Vagina (tissue), 2 donors: ENCODE measurements around the gene ANKFN1. TPM values are rescaled to one million over a fixed set of nuclear protein-coding genes. Genes with fewer than 3 reads are reported as not detected.

Source experiments
- DNase-seq, 2 donors: peaks; one replicate each; pipeline ENCODE4 v3.0.0-alpha.2; 2017; ENCODE audit errors: extremely low spot score in 2 of 2
- H3K27ac ChIP-seq: fragments of 200-600 bp; sonication (generic); one replicate; pipeline ENCODE4 v1.5.1; 2019
- H3K27me3 ChIP-seq: fragments of 200-600 bp; sonication (generic); one replicate; pipeline ENCODE4 v1.5.1; 2019
- H3K36me3 ChIP-seq, 2 donors: fragments of 200-600 bp; sonication (generic); one replicate each; pipeline ENCODE4 v1.5.1; 2017 to 2019
- H3K4me1 ChIP-seq: fragments of 200-600 bp; sonication (generic); one replicate; pipeline ENCODE4 v1.5.1; 2019
- H3K4me3 ChIP-seq, 2 donors: fragments of 200-600 bp; sonication (generic); 1 replicate in 1 of 2; 2 replicates in 1 of 2; pipeline ENCODE4 v1.5.1; 2016 to 2019
- H3K9me3 ChIP-seq: fragments of 200-600 bp; sonication (generic); one replicate; pipeline ENCODE4 v1.5.1; 2019
- POLR2A ChIP-seq, 2 donors: fragments of 450-650 bp; IDR thresholded peaks; one replicate each; pipeline ENCODE4 v1.6.1; 2017; ENCODE audit warnings: antibody characterized with exemption in 2 of 2, mild to moderate bottlenecking in 2 of 2, moderate library complexity in 2 of 2
- POLR2AphosphoS5 ChIP-seq, 2 donors: sonication (generic); formaldehyde crosslinking; IDR thresholded peaks; one replicate each; pipeline ENCODE4 v1.9.0; 2017; ENCODE audit warnings: antibody characterized with exemption in 2 of 2, mild to moderate bottlenecking in 2 of 2, low read depth in 1 of 2; ENCODE audit not compliant: insufficient read depth in 1 of 2
- intact Hi-C: fragments of 100-400 bp; cut with DNase I; formaldehyde crosslinking; loops from one replicate; pipeline ENCODE4 v1.15.1; 2023
- total RNA-seq: library from RNA; depleted of rRNA; stranded (reverse); fragments of >200 nt; gene quantifications from one replicate; pipeline ENCODE4 v1.2.3, GENCODE V29; 2016
- TF ChIP-seq, protein P1 (sequence below), 3 experiments: fragments of 450-650 bp in 2 of 3; fragments of 200-600 bp in 1 of 3; sonication (generic) in 1 of 3; IDR thresholded peaks; one replicate each; pipeline ENCODE4 v1.5.1; 2017 to 2019; ENCODE audit warnings: antibody characterized with exemption in 3 of 3, mild to moderate bottlenecking in 2 of 3, moderate library complexity in 2 of 3

Gene ANKFN1
- total RNA-seq, 1 donor from 2014 or later = 3.4 TPM

- Histone ChIP-seq H3K27ac (no peak overlapping the region), H3K4me3 (no peak overlapping the region), H3K9me3 (no peaks in the 10 kb centered on the region), H3K27me3 (no peaks in the 10 kb centered on the region), H3K36me3 (no peaks in the 10 kb centered on the region), H3K4me1 (peaks cover 25% of the 10 kb centered on the region)
- TF ChIP-seq POLR2A (IDR thresholded peaks at IDR 0.05) = no peak
- no peak for TF ChIP-seq POLR2AphosphoS5 (IDR thresholded peaks at IDR 0.05; ENCODE audit: insufficient read depth in 1 of 2, low read depth in 1 of 2)
- TF ChIP-seq, protein P1, sequence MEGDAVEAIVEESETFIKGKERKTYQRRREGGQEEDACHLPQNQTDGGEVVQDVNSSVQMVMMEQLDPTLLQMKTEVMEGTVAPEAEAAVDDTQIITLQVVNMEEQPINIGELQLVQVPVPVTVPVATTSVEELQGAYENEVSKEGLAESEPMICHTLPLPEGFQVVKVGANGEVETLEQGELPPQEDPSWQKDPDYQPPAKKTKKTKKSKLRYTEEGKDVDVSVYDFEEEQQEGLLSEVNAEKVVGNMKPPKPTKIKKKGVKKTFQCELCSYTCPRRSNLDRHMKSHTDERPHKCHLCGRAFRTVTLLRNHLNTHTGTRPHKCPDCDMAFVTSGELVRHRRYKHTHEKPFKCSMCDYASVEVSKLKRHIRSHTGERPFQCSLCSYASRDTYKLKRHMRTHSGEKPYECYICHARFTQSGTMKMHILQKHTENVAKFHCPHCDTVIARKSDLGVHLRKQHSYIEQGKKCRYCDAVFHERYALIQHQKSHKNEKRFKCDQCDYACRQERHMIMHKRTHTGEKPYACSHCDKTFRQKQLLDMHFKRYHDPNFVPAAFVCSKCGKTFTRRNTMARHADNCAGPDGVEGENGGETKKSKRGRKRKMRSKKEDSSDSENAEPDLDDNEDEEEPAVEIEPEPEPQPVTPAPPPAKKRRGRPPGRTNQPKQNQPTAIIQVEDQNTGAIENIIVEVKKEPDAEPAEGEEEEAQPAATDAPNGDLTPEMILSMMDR (IDR thresholded peaks at IDR 0.05) = no peak
- no peak for DNase-seq
- intact Hi-C loops = no loop called here
Observed at GRCh38 chr17:56157845-56158244, 4.6 kb downstream of the ANKFN1 start.

DNA sequence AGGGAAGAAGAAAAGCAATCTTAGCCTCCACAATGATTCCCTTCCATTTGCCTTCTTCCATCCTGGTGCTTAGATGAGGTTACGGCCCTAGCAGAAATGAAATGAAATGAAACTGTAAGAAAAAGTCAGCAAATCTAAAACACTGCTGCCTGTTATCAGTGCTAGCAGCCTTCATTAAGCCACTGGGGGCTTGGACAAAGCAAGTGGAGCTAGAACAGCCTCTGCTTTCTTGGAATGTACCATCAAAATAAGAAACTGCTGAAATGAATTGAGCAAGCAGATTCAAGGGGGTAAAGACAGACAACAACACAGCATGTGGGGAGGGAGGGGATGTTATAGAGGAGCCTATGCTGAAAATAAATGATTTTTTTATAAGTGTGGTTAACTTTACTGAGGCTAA lies 5.1 kb downstream of the ANKFN1 start:
- intact Hi-C loops = no loop called here
- no peaks in the 10 kb centered on the region for H3K36me3 ChIP-seq
- H3K4me1 ChIP-seq = peaks cover 30% of the 10 kb centered on the region
- H3K27ac ChIP-seq = no peak overlapping the region
- TF ChIP-seq POLR2AphosphoS5 (IDR thresholded peaks at IDR 0.05; ENCODE audit: insufficient read depth in 1 of 2, low read depth in 1 of 2) (no peak), POLR2A (IDR thresholded peaks at IDR 0.05) (no peak)
- TF ChIP-seq, protein P1 (IDR thresholded peaks at IDR 0.05) = no peak
- no peaks in the 10 kb centered on the region for H3K9me3 ChIP-seq
- DNase-seq = peak in 1 of 2 donors; percentile 16
- H3K4me3 ChIP-seq = no peak overlapping the region
- H3K27me3 ChIP-seq = no peaks in the 10 kb centered on the region

- Histone ChIP-seq H3K4me1 (peaks cover 37% of the 10 kb centered on the region), H3K27ac (no peak overlapping the region), H3K27me3 (no peaks in the 10 kb centered on the region), H3K9me3 (no peaks in the 10 kb centered on the region), H3K4me3 (no peak overlapping the region), H3K36me3 (no peaks in the 10 kb centered on the region)
- TF ChIP-seq, protein P1 (IDR thresholded peaks at IDR 0.05) = no peak
- TF ChIP-seq POLR2A (IDR thresholded peaks at IDR 0.05) = no peak
- no peak for TF ChIP-seq POLR2AphosphoS5 (IDR thresholded peaks at IDR 0.05; ENCODE audit: insufficient read depth in 1 of 2, low read depth in 1 of 2)
- no peak for DNase-seq
- intact Hi-C loops = no loop called here
Observed at GRCh38 chr17:56158915-56159825, 5.9 kb downstream of the ANKFN1 start.

DNA sequence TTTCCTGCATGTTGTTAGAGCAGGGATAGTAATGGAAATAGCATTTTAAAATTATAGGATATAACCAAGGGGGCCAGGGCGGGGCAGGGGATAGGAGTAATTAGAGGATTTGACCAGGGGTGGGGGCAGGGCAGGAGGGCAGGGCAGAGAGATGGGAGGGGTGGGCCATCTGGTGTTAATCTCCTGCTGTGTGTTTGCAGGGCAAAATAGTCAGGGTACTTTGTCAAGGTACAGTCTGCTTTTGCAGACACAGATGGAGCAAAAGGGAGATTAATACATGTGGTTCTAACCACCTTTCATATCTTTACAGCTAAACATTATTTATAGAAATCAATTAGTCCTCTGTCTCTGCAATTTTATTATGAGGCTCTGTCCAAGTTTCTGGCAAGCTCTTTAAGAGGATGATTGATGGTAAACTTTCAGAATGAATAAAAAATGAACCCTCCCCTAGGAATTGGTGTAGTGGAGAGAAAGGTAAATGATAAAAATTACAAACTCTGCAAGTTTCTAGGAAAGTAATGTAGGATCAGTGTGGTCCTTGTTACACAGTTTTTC lies 6.6 kb downstream of the ANKFN1 start:
- intact Hi-C loops = no loop called here
- H3K27ac ChIP-seq = no peak overlapping the region

More for the DNA sequence above, 6.6 kb downstream of the ANKFN1 start:
- DNase-seq = no peak
- H3K27me3 ChIP-seq = no peaks in the 10 kb centered on the region
- peaks cover 37% of the 10 kb centered on the region for H3K4me1 ChIP-seq
- no peaks in the 10 kb centered on the region for H3K36me3 ChIP-seq
- H3K4me3 ChIP-seq = no peak overlapping the region
- H3K9me3 ChIP-seq = no peaks in the 10 kb centered on the region
- TF ChIP-seq, protein P1 (IDR thresholded peaks at IDR 0.05) = no peak
- no peak for TF ChIP-seq POLR2A (IDR thresholded peaks at IDR 0.05)
- TF ChIP-seq POLR2AphosphoS5 (IDR thresholded peaks at IDR 0.05; ENCODE audit: insufficient read depth in 1 of 2, low read depth in 1 of 2) = no peak
